CD8-positive, alpha-beta memory T cell (primary cell): ENCODE results near the gene ZNF362. TPM values are rescaled to one million over a fixed set of nuclear protein-coding genes. Genes with fewer than 3 reads are reported as not detected.

Experiments
- CTCF ChIA-PET: fragments of 350-600 bp; sonication (Branson Sonifier 250); formaldehyde crosslinking; loops from one replicate; lab custom pipeline; 2021; ENCODE audit warnings: antibody characterized with exemption; lab: Charles Lee
- POLR2A ChIA-PET: fragments of 350-600 bp; sonication (Branson Sonifier 250); formaldehyde crosslinking; loops from one replicate; lab custom pipeline; 2021; ENCODE audit warnings: antibody characterized with exemption; lab: Charles Lee
- DNase-seq, 5 donors: peaks; one replicate each; pipeline versions ENCODE4 v3.0.0 to v3.0.0-alpha.2; 2020 to 2022; ENCODE audit warnings: mixed read lengths in 1 of 5
- H3K27ac ChIP-seq: one replicate; pipeline ENCODE4 v1.7.0; 2013; ENCODE audit warnings: low read depth, mild to moderate bottlenecking, low read length, moderate library complexity
- H3K27me3 ChIP-seq: 2 replicates; pipeline ENCODE4 v1.7.0; 2013; ENCODE audit warnings: low read length, mild to moderate bottlenecking; ENCODE audit not compliant: insufficient read depth, poor library complexity, severe bottlenecking
- H3K36me3 ChIP-seq: 2 replicates; pipeline ENCODE4 v1.7.0; 2013; ENCODE audit warnings: mild to moderate bottlenecking, low read length, moderate library complexity; ENCODE audit not compliant: insufficient read depth
- H3K4me1 ChIP-seq: 2 replicates; pipeline ENCODE4 v1.7.0; 2013; ENCODE audit warnings: mild to moderate bottlenecking, low read length, moderate library complexity; ENCODE audit not compliant: insufficient read depth
- H3K4me3 ChIP-seq: 2 replicates; pipeline ENCODE4 v1.7.0; 2013; ENCODE audit warnings: mild to moderate bottlenecking, low read length
- H3K9me3 ChIP-seq: 2 replicates; pipeline ENCODE4 v1.7.0; 2013; ENCODE audit warnings: mild to moderate bottlenecking, low read length
- H3K27ac Mint-ChIP-seq, 8 donors: one replicate each; pipeline ENCODE4 v1.8.0; 2020 to 2021; ENCODE audit warnings: mixed read lengths in 8 of 8, mild to moderate bottlenecking in 6 of 8, inconsistent platforms in 3 of 8, moderate library complexity in 3 of 8
- H3K27me3 Mint-ChIP-seq, 2 donors: one replicate each; pipeline ENCODE4 v1.8.0; 2020 to 2021; ENCODE audit warnings: mixed read lengths in 2 of 2, mild to moderate bottlenecking in 1 of 2, moderate library complexity in 1 of 2
- H3K36me3 Mint-ChIP-seq, 3 donors: one replicate each; pipeline ENCODE4 v1.8.0; 2020 to 2021; ENCODE audit warnings: mixed read lengths in 3 of 3, inconsistent platforms in 1 of 3, mild to moderate bottlenecking in 1 of 3
- H3K4me1 Mint-ChIP-seq, 3 donors: one replicate each; pipeline ENCODE4 v1.8.0; 2020 to 2021; ENCODE audit warnings: mixed read lengths in 3 of 3, inconsistent platforms in 1 of 3, mild to moderate bottlenecking in 1 of 3
- H3K4me3 Mint-ChIP-seq, 7 donors: one replicate each; pipeline ENCODE4 v1.8.0; 2020 to 2021; ENCODE audit warnings: mixed read lengths in 7 of 7, mild to moderate bottlenecking in 6 of 7, moderate library complexity in 4 of 7, inconsistent platforms in 2 of 7
- H3K9me3 Mint-ChIP-seq, 5 donors: one replicate each; pipeline ENCODE4 v1.8.0; 2020 to 2022; ENCODE audit warnings: mixed read lengths in 5 of 5, mild to moderate bottlenecking in 3 of 5, moderate library complexity in 2 of 5, inconsistent platforms in 1 of 5
- polyA plus RNA-seq: library from polyadenylated mRNA; unstranded; fragments of 300-500 nt; fragmentation: Illumina TruSeq; gene quantifications from one replicate; pipeline ENCODE4 v1.2.3, GENCODE V29; 2021
- total RNA-seq, 2 experiments: library from RNA; stranded (reverse); gene quantifications; one replicate each; pipeline ENCODE4 v1.2.3, GENCODE V29; 2021

ZNF362 gene
- total and polyA plus RNA-seq, 3 experiments from 2014 or later, result 8.5 to 26.4 (median 9.9) TPM

GRCh38 chr1:33265780-33266605 lies 9.7 kb downstream of the ZNF362 start:
- H3K4me1 ChIP-seq, result peaks cover 3% of the 10 kb centered on the region
- Mint-ChIP-seq H3K4me3 (no peak overlapping the region), H3K27me3 (no peaks in the 10 kb centered on the region), H3K4me1 (peaks cover 15 to 28% (median 17%) of the 10 kb centered on the region in 3 donors), H3K9me3 (no peaks in the 10 kb centered on the region), H3K27ac (peak overlapping the region in 1 of 8 donors; percentile 92), H3K36me3 (peaks cover 0 to 31% (median 9%) of the 10 kb centered on the region in 3 donors)
- no peaks in the 10 kb centered on the region for H3K27me3 ChIP-seq
- CTCF ChIA-PET, result interaction anchor here (1.9 kb wide), 1 partner anchor 30 kb away, joined by 4 read pairs; no protein-coding TSS in a partner anchor
- H3K4me3 ChIP-seq, result no peak overlapping the region
- no peak for DNase-seq
- H3K27ac ChIP-seq, result no peak overlapping the region
- H3K9me3 ChIP-seq, result no peaks in the 10 kb centered on the region
- POLR2A ChIA-PET, result no interaction called here
- H3K36me3 ChIP-seq, result peaks cover 3% of the 10 kb centered on the region

DNA sequence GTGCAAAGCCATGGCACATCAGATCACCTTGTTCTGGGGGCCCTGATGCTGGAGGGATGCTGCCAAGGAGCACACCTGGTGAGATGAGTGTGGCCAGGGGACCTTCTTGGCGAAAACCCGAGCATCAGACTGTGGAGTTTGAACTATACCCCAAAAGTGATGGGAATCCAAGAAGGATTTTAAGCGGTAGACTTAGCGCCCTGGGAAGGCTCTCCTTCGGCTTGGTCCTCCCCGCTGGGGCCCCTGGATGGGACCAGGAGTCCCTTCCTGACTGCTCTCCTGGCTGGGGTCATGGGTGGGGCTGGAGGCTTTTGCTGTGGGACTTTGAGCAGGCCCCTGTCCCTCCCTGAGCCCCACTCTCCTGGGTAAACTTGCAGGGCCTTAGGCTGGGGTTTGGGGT lies 10.5 kb downstream of the ZNF362 start:
- H3K9me3 ChIP-seq, result no peaks in the 10 kb centered on the region
- H3K4me3 ChIP-seq, result no peak overlapping the region
- H3K4me1 ChIP-seq, result no peaks in the 10 kb centered on the region
- CTCF ChIA-PET, result no interaction called here
- H3K27ac ChIP-seq, result no peak overlapping the region
- DNase-seq, result no peak
- Mint-ChIP-seq H3K4me1 (peaks cover 16 to 28% (median 17%) of the 10 kb centered on the region in 3 donors), H3K27ac (peak overlapping the region in 1 of 8 donors; percentile 78), H3K27me3 (no peaks in the 10 kb centered on the region), H3K9me3 (no peaks in the 10 kb centered on the region), H3K36me3 (peaks cover 0 to 33% (median 5%) of the 10 kb centered on the region in 3 donors), H3K4me3 (no peak overlapping the region)
- H3K36me3 ChIP-seq, result peaks cover 3% of the 10 kb centered on the region
- H3K27me3 ChIP-seq, result no peaks in the 10 kb centered on the region
- POLR2A ChIA-PET, result no interaction called here

GRCh38 chr1:33267468-33268205 lies 11.3 kb downstream of the ZNF362 start:
- Mint-ChIP-seq H3K36me3 (peaks cover 0 to 26% (median 1%) of the 10 kb centered on the region in 3 donors), H3K27ac (peak overlapping the region in 3 of 8 donors; percentile 43 to 68 (median 55)), H3K9me3 (no peaks in the 10 kb centered on the region), H3K4me1 (peaks cover 18 to 33% (median 21%) of the 10 kb centered on the region in 3 donors), H3K4me3 (no peak overlapping the region), H3K27me3 (no peaks in the 10 kb centered on the region)
- Histone ChIP-seq H3K36me3 (peaks cover 3% of the 10 kb centered on the region), H3K9me3 (no peaks in the 10 kb centered on the region), H3K27ac (no peak overlapping the region), H3K4me1 (peaks cover 8% of the 10 kb centered on the region), H3K27me3 (no peaks in the 10 kb centered on the region), H3K4me3 (no peak overlapping the region)
- CTCF ChIA-PET, result interaction anchor here (1.4 kb wide), 1 partner anchor 28 kb away, joined by 3 read pairs; no protein-coding TSS in a partner anchor
- no peak for DNase-seq
- POLR2A ChIA-PET, result interaction anchor here (0.7 kb wide), 1 partner anchor 10 kb away, joined by 5 read pairs; no protein-coding TSS in a partner anchor

DNA sequence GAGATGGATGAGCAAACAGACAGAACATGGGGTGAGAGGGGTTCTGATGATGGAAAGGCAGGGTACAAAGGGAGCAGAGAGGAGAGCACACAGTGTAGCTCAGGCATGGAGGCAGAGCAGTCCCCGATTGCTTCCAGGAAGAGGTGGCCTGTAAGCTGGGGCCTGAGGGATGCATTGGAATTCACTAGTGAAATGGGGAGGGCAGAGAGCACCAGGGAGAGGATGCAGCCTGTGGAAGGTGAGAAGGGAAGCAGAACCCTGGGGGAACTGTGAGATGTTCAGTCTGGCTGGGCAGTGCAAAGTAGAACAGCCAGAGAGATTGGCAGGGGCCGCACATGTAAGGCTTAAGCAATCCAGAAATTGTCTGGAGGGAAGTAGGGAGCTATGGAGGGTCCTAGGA lies 12.2 kb downstream of the ZNF362 start:
- no peak overlapping the region for H3K4me3 ChIP-seq
- H3K4me1 ChIP-seq, result peaks cover 16% of the 10 kb centered on the region
- H3K36me3 ChIP-seq, result no peaks in the 10 kb centered on the region
- Mint-ChIP-seq H3K4me1 (peaks cover 25 to 41% (median 29%) of the 10 kb centered on the region in 3 donors), H3K4me3 (no peak overlapping the region), H3K9me3 (no peaks in the 10 kb centered on the region), H3K36me3 (peaks cover 0 to 21% (median 1%) of the 10 kb centered on the region in 3 donors), H3K27ac (peak overlapping the region in 4 of 8 donors; percentile 43 to 80 (median 50)), H3K27me3 (no peaks in the 10 kb centered on the region)
- POLR2A ChIA-PET, result no interaction called here
- CTCF ChIA-PET, result interaction anchor here (1.4 kb wide), 1 partner anchor 27 kb away, joined by 3 read pairs; no protein-coding TSS in a partner anchor
- no peaks in the 10 kb centered on the region for H3K9me3 ChIP-seq
- H3K27me3 ChIP-seq, result no peaks in the 10 kb centered on the region
- DNase-seq, result no peak
- no peak overlapping the region for H3K27ac ChIP-seq

DNA sequence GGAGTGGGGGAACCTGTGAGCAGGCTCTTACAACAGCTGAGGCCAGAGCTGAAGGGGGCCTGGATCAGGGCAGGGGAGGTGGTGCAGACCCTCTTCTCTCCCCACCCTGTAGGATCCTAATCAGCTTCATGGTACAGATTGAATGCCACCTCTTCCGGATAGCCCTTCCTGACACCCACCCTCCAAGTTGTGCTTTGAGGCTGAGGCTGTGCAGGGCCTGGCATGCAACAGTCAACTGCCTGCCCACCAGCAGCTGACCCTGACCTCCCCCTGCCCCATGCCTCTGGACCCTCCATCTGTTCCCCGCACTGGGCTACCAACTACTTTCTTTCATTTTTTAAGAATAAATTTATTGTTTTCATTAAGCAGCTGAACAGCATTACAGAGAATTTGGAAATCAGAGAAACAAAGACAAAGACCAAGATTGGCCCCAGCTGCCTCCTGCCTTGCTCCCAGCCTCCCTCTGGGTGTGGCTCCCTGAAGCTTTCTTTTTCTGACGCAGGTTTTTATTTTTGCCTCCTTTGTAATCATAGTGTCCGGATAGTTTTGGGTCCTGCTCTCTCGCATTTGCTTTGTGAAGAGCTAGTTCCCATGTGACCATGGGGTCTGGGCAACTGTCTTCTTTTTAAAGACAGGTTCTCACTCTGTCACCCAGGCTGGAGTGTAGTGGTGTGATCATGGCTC lies 12.8 kb downstream of the ZNF362 start:
- Histone ChIP-seq H3K36me3 (no peaks in the 10 kb centered on the region), H3K27ac (no peak overlapping the region), H3K9me3 (no peaks in the 10 kb centered on the region), H3K4me3 (no peak overlapping the region), H3K27me3 (no peaks in the 10 kb centered on the region), H3K4me1 (peaks cover 23% of the 10 kb centered on the region)
- Mint-ChIP-seq H3K36me3 (peaks cover 0 to 21% (median 1%) of the 10 kb centered on the region in 3 donors), H3K4me3 (no peak overlapping the region), H3K27ac (peak overlapping the region in 3 of 8 donors; percentile 56 to 73 (median 63)), H3K27me3 (no peaks in the 10 kb centered on the region), H3K9me3 (no peaks in the 10 kb centered on the region), H3K4me1 (peaks cover 31 to 48% (median 35%) of the 10 kb centered on the region in 3 donors)
- CTCF ChIA-PET, result no interaction called here
- POLR2A ChIA-PET, result no interaction called here
- DNase-seq, result no peak

DNA sequence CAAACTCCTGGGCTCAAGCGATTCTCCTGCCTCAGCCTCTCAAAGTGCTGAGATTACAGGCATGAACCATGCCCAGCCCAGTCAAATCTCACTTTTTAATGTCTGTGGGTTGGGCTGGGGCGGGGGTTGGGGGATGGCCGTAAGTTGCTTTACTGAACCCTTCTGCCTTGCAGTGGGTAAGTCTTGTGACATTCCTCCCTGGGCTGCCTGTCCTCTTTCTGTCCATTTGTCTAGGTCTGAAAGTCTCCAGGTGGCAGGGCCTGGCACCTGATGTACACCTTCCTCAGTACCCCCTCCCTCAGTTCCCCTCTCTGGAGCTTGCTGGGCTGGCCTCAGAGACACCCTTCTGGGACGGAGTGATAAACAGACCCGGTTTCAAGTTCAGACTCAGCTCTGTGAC lies 13.3 kb downstream of the ZNF362 start:
- H3K9me3 Mint-ChIP-seq, result no peaks in the 10 kb centered on the region
- Histone ChIP-seq H3K4me1 (peaks cover 24% of the 10 kb centered on the region), H3K27me3 (no peaks in the 10 kb centered on the region), H3K27ac (no peak overlapping the region), H3K4me3 (no peak overlapping the region), H3K9me3 (no peaks in the 10 kb centered on the region), H3K36me3 (no peaks in the 10 kb centered on the region)
- DNase-seq, result no peak
- H3K4me1 Mint-ChIP-seq, result peaks cover 36 to 51% (median 39%) of the 10 kb centered on the region in 3 donors
- POLR2A ChIA-PET, result no interaction called here
- H3K27ac Mint-ChIP-seq, result peak overlapping the region in 1 of 8 donors; percentile 56
- peaks cover 0 to 21% (median 1%) of the 10 kb centered on the region in 3 donors for H3K36me3 Mint-ChIP-seq
- H3K27me3 Mint-ChIP-seq, result no peaks in the 10 kb centered on the region
- no peak overlapping the region for H3K4me3 Mint-ChIP-seq
- CTCF ChIA-PET, result no interaction called here

DNA sequence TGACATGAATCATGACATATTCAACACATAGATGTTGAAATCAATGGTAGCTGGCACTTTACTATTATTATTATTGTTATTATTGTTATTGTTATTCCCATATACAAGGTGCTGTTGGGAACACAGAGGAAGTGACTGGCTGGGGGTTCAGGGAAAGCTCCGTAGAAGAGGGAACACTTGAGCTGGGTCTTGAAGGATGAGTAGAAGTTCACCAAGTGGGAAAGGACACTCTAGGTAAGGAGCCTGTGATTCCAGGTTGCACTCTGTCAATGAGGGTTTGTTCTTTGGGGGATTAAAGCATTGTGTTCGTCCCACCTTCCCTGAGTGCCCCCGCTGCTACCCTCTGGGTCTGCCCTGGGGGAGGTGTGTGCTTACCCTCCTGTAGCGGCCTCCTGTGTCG lies 14.1 kb downstream of the ZNF362 start:
- Histone ChIP-seq H3K4me1 (peaks cover 24% of the 10 kb centered on the region), H3K9me3 (no peaks in the 10 kb centered on the region), H3K36me3 (no peaks in the 10 kb centered on the region), H3K4me3 (no peak overlapping the region), H3K27me3 (no peaks in the 10 kb centered on the region), H3K27ac (no peak overlapping the region)
- no peak for DNase-seq
- Mint-ChIP-seq H3K4me1 (peaks cover 36 to 51% (median 39%) of the 10 kb centered on the region in 3 donors), H3K27ac (peak overlapping the region in 2 of 8 donors; percentile 17 to 51), H3K27me3 (no peaks in the 10 kb centered on the region), H3K4me3 (no peak overlapping the region), H3K36me3 (peaks cover 0 to 26% (median 1%) of the 10 kb centered on the region in 3 donors), H3K9me3 (no peaks in the 10 kb centered on the region)
- POLR2A ChIA-PET, result no interaction called here
- CTCF ChIA-PET, result no interaction called here
